SK-N-SH (cell line): Measurements from ENCODE around the gene CYB561D1. TPM values are rescaled to one million over a fixed set of nuclear protein-coding genes. Genes with fewer than 3 reads are reported as not detected.
A peak's percentile ranks its signal among the peaks of the same experiment; 100 is the strongest.

Experiments
- EP300 ChIP-seq, 2 experiments: IDR thresholded peaks; 2 replicates each; pipeline versions ENCODE4 v1.4.0 to v1.6.1; 2012; ENCODE audit warnings: borderline replicate concordance in 1 of 2, low read depth in 1 of 2, low read length in 1 of 2
- GABPA ChIP-seq: IDR thresholded peaks from 2 replicates; pipeline ENCODE4 v1.4.0; 2012; ENCODE audit warnings: low read depth, mild to moderate bottlenecking
- NRF1 ChIP-seq: IDR thresholded peaks from 2 replicates; pipeline ENCODE4 v1.6.1; 2012; ENCODE audit warnings: low read depth, mild to moderate bottlenecking, low read length
- RXRA ChIP-seq: IDR thresholded peaks from 2 replicates; pipeline ENCODE4 v1.4.0; 2012; ENCODE audit warnings: low read depth, mild to moderate bottlenecking, borderline replicate concordance
- TAF1 ChIP-seq: IDR thresholded peaks from 2 replicates; pipeline ENCODE4 v1.6.1; 2012; ENCODE audit warnings: low read depth, mild to moderate bottlenecking, low read length, moderate library complexity, borderline replicate concordance
- TEAD4 ChIP-seq: IDR thresholded peaks from 2 replicates; pipeline ENCODE4 v1.4.0; 2012; ENCODE audit warnings: mild to moderate bottlenecking, borderline replicate concordance; ENCODE audit not compliant: insufficient read depth
- YY1 ChIP-seq: IDR thresholded peaks from 2 replicates; pipeline ENCODE4 v1.4.0; 2012; ENCODE audit warnings: low read depth, mild to moderate bottlenecking
- polyA plus RNA-seq, 3 experiments: library from polyadenylated mRNA; depleted of rRNA; stranded (reverse); fragments of >200 nt; gene quantifications; 2 replicates each; pipeline ENCODE4 v1.2.3, GENCODE V29; 2012
- TF ChIP-seq, protein P1 (sequence below): IDR thresholded peaks from 2 replicates; pipeline ENCODE4 v1.6.1; 2012; ENCODE audit warnings: mild to moderate bottlenecking, low read depth, low read length, moderate library complexity
- TF ChIP-seq, protein P2 (sequence below): IDR thresholded peaks from 2 replicates; pipeline ENCODE4 v1.4.0; 2012; ENCODE audit warnings: low read depth, borderline replicate concordance
- TF ChIP-seq, protein P3 (sequence below): IDR thresholded peaks from 2 replicates; pipeline ENCODE4; 2012
- TF ChIP-seq, protein P4 (sequence below): IDR thresholded peaks from 2 replicates; pipeline ENCODE4 v1.4.0; 2012; ENCODE audit warnings: low read depth
- TF ChIP-seq, protein P5 (sequence below): IDR thresholded peaks from 2 replicates; pipeline ENCODE4 v1.4.0; 2012; ENCODE audit warnings: low read depth, borderline replicate concordance

The CYB561D1 gene
- polyA plus RNA-seq, 1 of the 3 experiments (the other 2 are of a cell fraction), result 5.4 TPM

DNA sequence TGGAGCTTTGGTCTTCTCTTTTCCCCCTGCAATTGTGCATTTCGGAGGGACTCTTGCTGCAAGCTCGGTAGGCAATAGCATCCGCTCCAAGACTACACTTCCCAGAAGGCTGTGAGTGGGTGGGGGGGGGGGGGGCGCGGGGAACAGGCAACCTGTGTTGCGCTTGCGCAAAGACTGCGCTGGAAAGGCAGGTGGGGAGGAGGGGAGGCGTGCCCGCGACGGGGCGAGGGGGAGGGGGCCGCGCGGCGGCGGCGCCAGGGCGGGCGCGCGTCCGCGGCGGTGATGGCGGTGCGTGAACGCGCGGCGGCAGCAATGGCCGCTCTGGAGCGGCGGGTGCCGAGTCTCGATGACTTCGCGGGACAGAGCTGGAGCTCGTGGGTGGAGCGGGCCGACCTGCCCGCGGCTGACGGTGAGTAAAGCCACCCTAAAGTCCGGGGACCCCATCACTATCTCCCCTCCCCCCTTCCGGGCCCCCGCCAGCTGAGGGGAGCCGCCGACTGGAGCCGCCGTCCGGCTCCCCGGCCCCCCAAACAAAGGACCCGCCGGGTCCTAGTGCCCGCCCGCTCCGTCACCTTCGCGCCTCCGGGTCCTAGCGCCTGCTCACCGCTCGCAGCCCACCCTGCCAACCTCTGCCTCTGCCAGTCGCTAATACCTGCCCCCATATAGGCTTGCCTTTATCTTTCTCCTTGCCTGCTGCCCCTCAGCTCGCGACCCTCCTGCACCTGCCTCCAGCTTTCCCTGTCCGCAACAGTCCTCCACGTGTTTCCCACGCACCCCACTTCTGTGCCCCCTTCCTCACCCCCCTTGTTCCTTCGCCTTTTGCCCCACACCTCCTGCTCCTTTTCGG, 10.0 kb upstream of the CYB561D1 start, which contains the start of gene ATXN7L2 (continued):
- TF ChIP-seq, protein P1, sequence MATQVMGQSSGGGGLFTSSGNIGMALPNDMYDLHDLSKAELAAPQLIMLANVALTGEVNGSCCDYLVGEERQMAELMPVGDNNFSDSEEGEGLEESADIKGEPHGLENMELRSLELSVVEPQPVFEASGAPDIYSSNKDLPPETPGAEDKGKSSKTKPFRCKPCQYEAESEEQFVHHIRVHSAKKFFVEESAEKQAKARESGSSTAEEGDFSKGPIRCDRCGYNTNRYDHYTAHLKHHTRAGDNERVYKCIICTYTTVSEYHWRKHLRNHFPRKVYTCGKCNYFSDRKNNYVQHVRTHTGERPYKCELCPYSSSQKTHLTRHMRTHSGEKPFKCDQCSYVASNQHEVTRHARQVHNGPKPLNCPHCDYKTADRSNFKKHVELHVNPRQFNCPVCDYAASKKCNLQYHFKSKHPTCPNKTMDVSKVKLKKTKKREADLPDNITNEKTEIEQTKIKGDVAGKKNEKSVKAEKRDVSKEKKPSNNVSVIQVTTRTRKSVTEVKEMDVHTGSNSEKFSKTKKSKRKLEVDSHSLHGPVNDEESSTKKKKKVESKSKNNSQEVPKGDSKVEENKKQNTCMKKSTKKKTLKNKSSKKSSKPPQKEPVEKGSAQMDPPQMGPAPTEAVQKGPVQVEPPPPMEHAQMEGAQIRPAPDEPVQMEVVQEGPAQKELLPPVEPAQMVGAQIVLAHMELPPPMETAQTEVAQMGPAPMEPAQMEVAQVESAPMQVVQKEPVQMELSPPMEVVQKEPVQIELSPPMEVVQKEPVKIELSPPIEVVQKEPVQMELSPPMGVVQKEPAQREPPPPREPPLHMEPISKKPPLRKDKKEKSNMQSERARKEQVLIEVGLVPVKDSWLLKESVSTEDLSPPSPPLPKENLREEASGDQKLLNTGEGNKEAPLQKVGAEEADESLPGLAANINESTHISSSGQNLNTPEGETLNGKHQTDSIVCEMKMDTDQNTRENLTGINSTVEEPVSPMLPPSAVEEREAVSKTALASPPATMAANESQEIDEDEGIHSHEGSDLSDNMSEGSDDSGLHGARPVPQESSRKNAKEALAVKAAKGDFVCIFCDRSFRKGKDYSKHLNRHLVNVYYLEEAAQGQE, result peak; percentile 49; the same call in 1 of the 2 replicates
- TF ChIP-seq EP300 (IDR thresholded peaks at IDR 0.05; ENCODE audit: borderline replicate concordance in 1 of 2, low read depth in 1 of 2, low read length in 1 of 2) (0 out of 4 replicates have a peak, but pooled peaks of 1 of the 2 experiments have one; percentile 18), NRF1 (peak; percentile 70), RXRA (no peak), GABPA (no peak), TEAD4 (no peak), YY1 (peak; percentile 92), TAF1 (peak; percentile 96)
- TF ChIP-seq, protein P2, sequence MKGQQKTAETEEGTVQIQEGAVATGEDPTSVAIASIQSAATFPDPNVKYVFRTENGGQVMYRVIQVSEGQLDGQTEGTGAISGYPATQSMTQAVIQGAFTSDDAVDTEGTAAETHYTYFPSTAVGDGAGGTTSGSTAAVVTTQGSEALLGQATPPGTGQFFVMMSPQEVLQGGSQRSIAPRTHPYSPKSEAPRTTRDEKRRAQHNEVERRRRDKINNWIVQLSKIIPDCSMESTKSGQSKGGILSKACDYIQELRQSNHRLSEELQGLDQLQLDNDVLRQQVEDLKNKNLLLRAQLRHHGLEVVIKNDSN, result no peak
- TF ChIP-seq, protein P3, sequence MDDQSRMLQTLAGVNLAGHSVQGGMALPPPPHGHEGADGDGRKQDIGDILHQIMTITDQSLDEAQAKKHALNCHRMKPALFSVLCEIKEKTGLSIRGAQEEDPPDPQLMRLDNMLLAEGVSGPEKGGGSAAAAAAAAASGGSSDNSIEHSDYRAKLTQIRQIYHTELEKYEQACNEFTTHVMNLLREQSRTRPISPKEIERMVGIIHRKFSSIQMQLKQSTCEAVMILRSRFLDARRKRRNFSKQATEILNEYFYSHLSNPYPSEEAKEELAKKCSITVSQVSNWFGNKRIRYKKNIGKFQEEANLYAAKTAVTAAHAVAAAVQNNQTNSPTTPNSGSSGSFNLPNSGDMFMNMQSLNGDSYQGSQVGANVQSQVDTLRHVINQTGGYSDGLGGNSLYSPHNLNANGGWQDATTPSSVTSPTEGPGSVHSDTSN, result peak; percentile 77
- TF ChIP-seq, protein P4, sequence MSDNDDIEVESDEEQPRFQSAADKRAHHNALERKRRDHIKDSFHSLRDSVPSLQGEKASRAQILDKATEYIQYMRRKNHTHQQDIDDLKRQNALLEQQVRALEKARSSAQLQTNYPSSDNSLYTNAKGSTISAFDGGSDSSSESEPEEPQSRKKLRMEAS, result peak; percentile 83; the same call in 1 of the 2 replicates
- TF ChIP-seq, protein P5, sequence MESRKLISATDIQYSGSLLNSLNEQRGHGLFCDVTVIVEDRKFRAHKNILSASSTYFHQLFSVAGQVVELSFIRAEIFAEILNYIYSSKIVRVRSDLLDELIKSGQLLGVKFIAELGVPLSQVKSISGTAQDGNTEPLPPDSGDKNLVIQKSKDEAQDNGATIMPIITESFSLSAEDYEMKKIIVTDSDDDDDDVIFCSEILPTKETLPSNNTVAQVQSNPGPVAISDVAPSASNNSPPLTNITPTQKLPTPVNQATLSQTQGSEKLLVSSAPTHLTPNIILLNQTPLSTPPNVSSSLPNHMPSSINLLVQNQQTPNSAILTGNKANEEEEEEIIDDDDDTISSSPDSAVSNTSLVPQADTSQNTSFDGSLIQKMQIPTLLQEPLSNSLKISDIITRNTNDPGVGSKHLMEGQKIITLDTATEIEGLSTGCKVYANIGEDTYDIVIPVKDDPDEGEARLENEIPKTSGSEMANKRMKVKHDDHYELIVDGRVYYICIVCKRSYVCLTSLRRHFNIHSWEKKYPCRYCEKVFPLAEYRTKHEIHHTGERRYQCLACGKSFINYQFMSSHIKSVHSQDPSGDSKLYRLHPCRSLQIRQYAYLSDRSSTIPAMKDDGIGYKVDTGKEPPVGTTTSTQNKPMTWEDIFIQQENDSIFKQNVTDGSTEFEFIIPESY, result no peak
- TF ChIP-seq, all 33 proteins: peak for 10
